NCI-H146 treated with DMSO at 0.1 percent for 48 hours (cell line): ENCODE measurements around the gene ADORA3.
"Not testable (repeated sequence)": the region's sequence is repeated elsewhere in the genome, so short reads cannot be mapped to it uniquely, and the experiment has no call there.

Source experiments
- DNase-seq: peaks from one replicate; lab custom pipeline; 2025; ENCODE audit not compliant: unreplicated experiment; lab: John Stamatoyannopoulos, UW

ADORA3 gene

DNA sequence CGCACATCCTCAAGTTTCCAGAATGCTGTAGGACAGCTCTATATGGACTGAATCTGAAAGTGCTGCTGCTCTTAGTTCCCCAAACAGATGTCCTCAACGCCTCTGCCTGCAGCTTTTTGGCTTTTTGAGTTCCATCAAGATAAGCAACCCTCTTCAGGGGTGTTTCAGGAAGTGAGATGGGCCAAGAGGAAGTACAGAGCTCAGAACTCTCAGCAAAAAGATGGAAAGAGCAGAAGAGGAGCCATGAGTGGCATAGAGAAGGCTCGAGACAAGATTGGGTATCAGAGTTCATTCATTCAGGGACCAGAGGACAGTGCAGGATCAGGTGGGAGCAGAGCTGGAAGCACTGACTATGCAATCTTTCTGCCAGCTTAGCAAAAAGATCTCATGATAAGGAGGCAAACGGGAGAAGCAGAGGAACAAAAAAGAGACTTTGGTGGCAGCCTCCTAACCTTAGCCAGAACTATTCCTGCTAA is at the start of gene ADORA3, which contains the start of gene TMIGD3:
Gene ADORA3 (minus strand): TSS at position 49 of the 476 bp plus-strand sequence. CDS start 279 bp downstream, outside the sequence.
Gene TMIGD3 (minus strand): TSS at position 49 of the 476 bp plus-strand sequence. CDS start 279 bp downstream, outside the sequence.
- DNase-seq: no peak

DNA sequence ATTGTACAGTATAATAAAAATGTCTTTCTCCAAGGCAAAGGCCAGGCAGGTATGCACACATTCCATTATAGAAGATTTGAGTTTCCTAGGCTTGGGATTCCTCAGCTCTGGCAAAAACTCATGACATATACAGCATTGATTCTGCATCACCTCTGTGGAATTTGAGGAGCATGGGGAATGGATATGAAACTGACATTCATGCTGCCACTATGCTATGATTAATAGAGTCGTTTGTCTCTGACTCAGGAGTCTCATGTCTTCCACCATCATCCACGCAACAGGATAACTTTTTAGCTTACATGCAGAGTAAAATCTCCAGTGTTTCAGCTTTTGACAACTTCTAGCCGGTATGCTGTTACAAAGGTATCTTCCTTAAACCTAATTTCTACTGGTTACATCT is 49.8 kb upstream of the ADORA3 start:
- no peak for DNase-seq

GRCh38 chr1:111552587-111552986 is 49.2 kb upstream of the ADORA3 start:
- DNase-seq: no peak

- DNase-seq: no peak
Measured at GRCh38 chr1:111551623-111552411, 48.4 kb upstream of the ADORA3 start.

- not testable (repeated sequence) for DNase-seq
Measured at GRCh38 chr1:111547786-111548185, 44.4 kb upstream of the ADORA3 start.

DNA sequence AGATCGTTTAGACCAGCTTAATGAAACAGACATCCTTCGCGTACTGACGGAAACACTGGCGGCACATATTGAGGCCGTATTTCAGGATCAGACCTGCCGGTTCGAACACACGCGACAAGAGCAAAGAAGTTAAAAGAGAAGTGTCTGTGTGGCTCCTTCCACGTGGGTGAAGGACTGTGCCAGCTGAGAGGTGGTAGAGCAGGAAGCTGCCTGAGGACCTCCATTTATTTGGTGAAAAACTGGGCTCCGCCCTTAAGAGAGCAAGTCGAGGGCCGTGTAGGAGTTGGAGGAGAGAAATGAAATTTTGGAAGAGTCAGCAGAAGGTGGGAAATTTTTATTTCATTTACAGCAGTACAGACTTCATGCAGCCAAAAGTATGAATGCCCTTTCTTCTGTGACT is 38.8 kb upstream of the ADORA3 start:
- no peak for DNase-seq

GRCh38 chr1:111541721-111542120 is 38.3 kb upstream of the ADORA3 start:
- DNase-seq: no peak

- DNase-seq: no peak
Measured at GRCh38 chr1:111540928-111541327, 37.5 kb upstream of the ADORA3 start.

- DNase-seq: no peak
Measured at GRCh38 chr1:111538343-111539025, 35.1 kb upstream of the ADORA3 start.

GRCh38 chr1:111535256-111536191 is 32.1 kb upstream of the ADORA3 start:
- no peak for DNase-seq

- DNase-seq: no peak
Measured at GRCh38 chr1:111520053-111520452, 16.6 kb upstream of the ADORA3 start.

DNA sequence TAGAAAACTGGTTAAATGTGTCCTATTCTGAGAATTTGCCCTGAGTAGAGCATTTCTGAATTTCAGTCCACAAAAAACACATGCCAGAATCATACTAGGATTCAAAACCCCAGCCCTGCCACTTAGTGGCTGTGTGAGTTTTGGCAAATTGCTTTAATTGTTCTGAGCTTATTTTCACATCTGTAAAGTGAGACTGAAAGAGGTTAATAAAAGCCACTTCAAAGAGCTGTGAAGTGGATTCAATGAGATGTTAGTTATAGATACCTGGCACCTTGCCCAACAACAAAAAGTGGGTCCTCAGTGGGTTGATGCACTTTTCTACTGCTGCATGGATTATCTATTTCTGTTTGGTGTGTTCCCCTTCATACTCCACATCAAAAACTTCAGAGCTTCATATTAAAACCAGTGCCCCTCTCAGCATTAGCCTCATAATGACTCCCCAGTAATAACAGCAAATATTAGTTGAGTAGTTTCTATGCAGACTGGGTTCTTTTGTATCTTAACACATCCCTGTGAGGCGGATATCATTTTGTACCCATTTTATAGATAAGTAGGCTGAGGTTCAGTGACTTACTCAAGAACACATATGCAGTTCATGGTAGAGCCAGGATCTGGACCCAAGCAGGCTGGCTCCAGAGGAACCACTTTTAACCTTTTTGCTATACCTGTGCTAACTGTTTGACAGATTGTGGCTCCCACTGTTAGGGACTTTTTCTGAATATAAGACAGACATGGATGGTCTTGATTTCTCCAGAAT is 14.2 kb upstream of the ADORA3 start:
- DNase-seq: no peak

DNA sequence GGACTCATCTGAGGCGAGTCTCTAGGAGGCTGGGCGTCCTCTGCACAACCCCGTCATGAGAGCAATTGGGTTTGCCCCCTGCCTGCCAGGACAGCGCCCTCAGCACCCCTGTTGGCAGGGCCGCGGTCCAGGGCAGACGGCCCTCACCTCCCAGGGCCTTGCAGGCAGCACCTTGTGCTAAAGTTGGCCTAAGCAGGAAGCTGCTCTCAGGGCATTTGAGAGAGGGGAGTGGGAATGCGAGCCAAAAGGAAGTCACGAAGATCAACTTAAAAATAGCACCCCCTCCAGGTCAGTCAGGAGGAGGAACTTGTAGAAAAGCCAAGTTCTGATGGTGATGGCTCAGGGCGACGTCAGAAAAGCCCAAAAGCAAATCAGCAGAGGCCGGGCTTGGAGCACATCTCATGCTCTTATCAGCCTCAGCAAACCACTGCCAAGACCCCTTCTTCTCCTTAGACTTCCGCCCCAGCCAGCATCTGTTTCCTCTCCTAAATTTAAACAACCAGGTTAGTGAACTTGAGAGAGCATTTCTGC is 12.6 kb upstream of the ADORA3 start:
- peak; percentile 4 for DNase-seq

- no peak for DNase-seq
Measured at GRCh38 chr1:111515291-111516004, 12.0 kb upstream of the ADORA3 start.

DNA sequence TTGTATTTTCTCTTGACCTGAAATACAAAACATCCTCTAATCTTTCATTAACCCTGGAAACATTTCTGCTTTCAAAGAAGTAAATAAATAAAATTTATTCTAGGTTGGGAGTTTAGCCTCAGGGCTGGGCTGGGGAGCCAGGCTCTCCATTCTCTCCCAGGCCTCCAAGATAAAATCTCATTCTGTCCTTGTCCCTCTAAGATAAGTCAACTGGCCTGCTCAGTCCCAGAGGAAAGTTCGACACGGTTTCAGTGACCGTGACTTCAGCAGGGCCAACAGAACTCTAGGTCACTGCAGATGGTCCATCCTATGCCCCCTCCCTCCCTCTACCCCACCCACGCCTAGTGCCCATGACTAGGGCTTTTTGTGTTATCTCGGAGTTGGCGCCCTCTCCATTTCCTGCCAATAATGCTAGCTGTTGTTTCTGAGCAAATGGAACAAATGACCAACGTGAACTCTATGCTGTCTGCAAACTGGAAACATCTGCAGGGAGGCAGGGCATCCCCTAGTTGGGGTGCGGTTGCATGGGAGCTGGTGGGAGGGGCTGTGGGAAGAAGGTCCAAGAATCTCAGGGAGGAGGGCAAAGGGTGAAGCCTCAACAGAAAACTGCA is 10.1 kb upstream of the ADORA3 start:
- no peak for DNase-seq

- DNase-seq: no peak
Measured at GRCh38 chr1:111512931-111513330, 9.5 kb upstream of the ADORA3 start.

DNA sequence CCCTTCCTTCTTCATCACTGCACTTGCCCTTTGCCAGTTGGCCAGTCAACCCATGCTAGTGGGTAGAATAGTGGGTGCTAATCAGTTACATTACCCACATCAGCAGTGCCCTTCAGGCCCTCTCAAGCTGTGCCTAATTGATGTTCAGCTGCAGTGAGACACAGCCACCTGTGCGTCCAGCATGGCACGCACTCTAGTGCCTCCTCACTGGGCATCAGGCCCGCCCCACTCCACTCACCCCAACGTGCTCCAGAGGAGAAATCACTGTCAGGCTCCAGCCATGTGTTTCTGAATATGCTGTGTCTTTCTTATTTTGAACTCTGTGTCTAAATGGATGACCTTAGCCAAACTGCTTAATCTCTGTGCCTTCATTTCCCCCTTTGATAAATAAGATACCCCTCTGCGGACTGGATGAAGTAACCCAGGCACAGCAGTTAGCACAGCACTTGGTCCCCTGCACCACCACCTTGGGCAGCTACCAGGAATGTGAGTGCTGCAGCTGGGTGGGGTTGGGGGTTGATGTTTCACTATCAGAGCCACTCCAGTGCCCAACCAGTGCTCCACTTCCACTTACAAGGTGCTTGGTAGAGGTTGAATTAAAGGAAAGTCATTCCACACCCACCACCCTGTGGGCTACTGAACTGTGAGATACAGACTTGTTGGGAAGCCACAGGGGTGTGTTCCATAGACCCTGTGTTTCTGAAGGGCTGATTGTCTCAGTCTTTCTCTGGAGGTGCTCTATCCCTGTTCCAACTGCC is 8.9 kb upstream of the ADORA3 start:
- DNase-seq: no peak

DNA sequence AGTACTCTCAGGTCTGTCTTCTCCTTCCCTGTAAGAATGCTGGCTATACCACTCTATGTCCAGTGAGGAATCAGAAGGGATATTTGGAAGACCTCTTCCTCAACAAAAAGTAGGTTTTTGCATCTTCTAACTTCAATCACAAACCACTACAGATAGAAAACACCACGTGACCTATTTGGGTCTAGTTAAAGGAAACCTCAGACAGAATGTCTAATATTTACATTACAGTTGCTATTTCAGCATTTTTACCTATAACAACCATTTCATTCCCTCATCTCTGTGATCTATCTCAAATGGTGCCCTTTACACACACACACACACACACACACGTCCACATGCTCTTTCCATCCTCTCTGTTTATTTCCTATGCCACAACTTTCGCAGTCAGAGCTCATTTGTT is 7.9 kb upstream of the ADORA3 start:
- no peak for DNase-seq
